SK-N-SH (cell line): ENCODE results near the gene DNAJC24.

Experiments used
- CTCF ChIP-seq: fragments of 200-600 bp; sonication (generic); IDR thresholded peaks from 2 replicates; pipeline ENCODE4 v1.6.1; 2017; ENCODE audit warnings: antibody characterized with exemption, mild to moderate bottlenecking, moderate library complexity
- GABPA ChIP-seq: IDR thresholded peaks from 2 replicates; pipeline ENCODE4 v1.4.0; 2012; ENCODE audit warnings: low read depth, mild to moderate bottlenecking
- POLR2AphosphoS5 ChIP-seq: IDR thresholded peaks from 2 replicates; pipeline ENCODE4 v1.6.1; 2012; ENCODE audit warnings: low read depth, low read length
- TEAD4 ChIP-seq: IDR thresholded peaks from 2 replicates; pipeline ENCODE4 v1.4.0; 2012; ENCODE audit warnings: mild to moderate bottlenecking, borderline replicate concordance; ENCODE audit not compliant: insufficient read depth
- ZBTB33 ChIP-seq: IDR thresholded peaks from 2 replicates; pipeline ENCODE4 v1.4.0; 2012; ENCODE audit warnings: low read depth, borderline replicate concordance

GRCh38 chr11:31478223-31478590, 108.5 kb downstream of the DNAJC24 start:
- TF ChIP-seq CTCF (no peak), POLR2AphosphoS5 (no peak), GABPA (no peak), TEAD4 (no peak), ZBTB33 (no peak)
